Ishikawa (cell line): Measurements from ENCODE around the gene TSGA10IP.

ENCODE experiments used
- CEBPB ChIP-seq: IDR thresholded peaks from 2 replicates; pipeline ENCODE4 v1.6.1; 2012
- CREB1 ChIP-seq: IDR thresholded peaks from 2 replicates; pipeline ENCODE4 v1.6.1; 2012; ENCODE audit warnings: low read depth
- EGR1 ChIP-seq: IDR thresholded peaks from 2 replicates; pipeline ENCODE4 v1.6.1; 2012
- EP300 ChIP-seq: IDR thresholded peaks from 2 replicates; pipeline ENCODE4 v1.6.1; 2012; ENCODE audit warnings: borderline replicate concordance
- FOXM1 ChIP-seq: IDR thresholded peaks from 2 replicates; pipeline ENCODE4 v1.6.1; 2012; ENCODE audit warnings: low read depth, borderline replicate concordance
- MAX ChIP-seq: IDR thresholded peaks from 2 replicates; pipeline ENCODE4 v1.6.1; 2012
- NFIC ChIP-seq: IDR thresholded peaks from 2 replicates; pipeline ENCODE4 v1.6.1; 2012
- RAD21 ChIP-seq: IDR thresholded peaks from 2 replicates; pipeline ENCODE4 v1.6.1; 2012; ENCODE audit warnings: low read depth
- REST ChIP-seq: IDR thresholded peaks from 2 replicates; pipeline ENCODE4 v1.6.1; 2012; ENCODE audit warnings: low read depth, mild to moderate bottlenecking
- TAF1 ChIP-seq: IDR thresholded peaks from 2 replicates; pipeline ENCODE4 v1.6.1; 2012; ENCODE audit warnings: low read depth, mild to moderate bottlenecking
- TCF12 ChIP-seq: IDR thresholded peaks from 2 replicates; pipeline ENCODE4 v1.6.1; 2012; ENCODE audit warnings: low read depth
- TEAD4 ChIP-seq: IDR thresholded peaks from 2 replicates; pipeline ENCODE4 v1.6.1; 2012
- USF1 ChIP-seq: IDR thresholded peaks from 2 replicates; pipeline ENCODE4 v1.6.1; 2012
- YY1 ChIP-seq: IDR thresholded peaks from 2 replicates; pipeline ENCODE4 v1.6.1; 2012; ENCODE audit warnings: low read depth
- ZBTB7A ChIP-seq: IDR thresholded peaks from 2 replicates; pipeline ENCODE4 v1.6.1; 2012; ENCODE audit warnings: low read depth

Gene TSGA10IP

GRCh38 chr11:66006134-66006890, 61.0 kb downstream of the TSGA10IP start:
- no peak for TF ChIP-seq TEAD4
- TF ChIP-seq YY1 = 0 out of 2 replicates have a peak, but pooled peaks have one; percentile 21
- no peak for TF ChIP-seq EP300
- 0 out of 2 replicates have a peak, but pooled peaks have one; percentile 9 for TF ChIP-seq TCF12
- TF ChIP-seq RAD21 = no peak
- TF ChIP-seq MAX = peak; percentile 24; the same call in 1 of the 2 replicates
- TF ChIP-seq USF1 = no peak
- TF ChIP-seq NFIC = no peak
- no peak for TF ChIP-seq EGR1
- TF ChIP-seq CREB1 = no peak
- TF ChIP-seq FOXM1 = no peak
- TF ChIP-seq ZBTB7A = no peak
- TF ChIP-seq CEBPB = no peak

GRCh38 chr11:66006891-66007176, 61.6 kb downstream of the TSGA10IP start:
- no peak for TF ChIP-seq NFIC
- no peak for TF ChIP-seq RAD21
- peak; percentile 38; the same call in 1 of the 2 replicates for TF ChIP-seq EP300
- TF ChIP-seq TCF12 = 0 out of 2 replicates have a peak, but pooled peaks have one; percentile 17
- no peak for TF ChIP-seq REST
- TF ChIP-seq TAF1 = no peak
- no peak for TF ChIP-seq CREB1
- TF ChIP-seq CEBPB = no peak
- TF ChIP-seq USF1 = no peak; the same call in 1 of the 2 replicates
- TF ChIP-seq ZBTB7A = no peak
- peak; percentile 61 for TF ChIP-seq TEAD4
- TF ChIP-seq FOXM1 = no peak
- TF ChIP-seq YY1 = no peak
- no peak for TF ChIP-seq MAX
- no peak for TF ChIP-seq EGR1

- TF ChIP-seq REST = no peak
- TF ChIP-seq EGR1 = no peak
- peak; percentile 49; the same call in 1 of the 2 replicates for TF ChIP-seq ZBTB7A
- 0 out of 2 replicates have a peak, but pooled peaks have one; percentile 24 for TF ChIP-seq YY1
- no peak for TF ChIP-seq TEAD4
Measured at GRCh38 chr11:66007201-66007634, 61.9 kb downstream of the TSGA10IP start.

GRCh38 chr11:66008095-66008467, 62.8 kb downstream of the TSGA10IP start:
- TF ChIP-seq FOXM1 (no peak), TCF12 (no peak), ZBTB7A (no peak), USF1 (no peak), TAF1 (no peak), EGR1 (no peak), TEAD4 (no peak), MAX (no peak), CREB1 (no peak), CEBPB (no peak), NFIC (no peak), EP300 (no peak; the same call in 1 of the 2 replicates), YY1 (no peak), RAD21 (no peak), REST (no peak)
